Glomerular endothelial cell (primary cell): Measurements from ENCODE around the gene ATP11A. TPM values are rescaled to one million over a fixed set of nuclear protein-coding genes. Genes with fewer than 3 reads are reported as not detected.

Experiments
- DNase-seq: peaks from one replicate; pipeline ENCODE4 v3.0.0-alpha.2; 2011; ENCODE audit warnings: low read depth, low spot score; ENCODE audit errors: extremely low read depth
- total RNA-seq: library from RNA; depleted of rRNA; stranded (reverse); fragments of >200 nt; gene quantifications from 2 replicates; pipeline ENCODE4 v1.2.3, GENCODE V29; 2015

The ATP11A gene
- total RNA-seq, 1 donor from 2014 or later: 62.1 TPM

DNA sequence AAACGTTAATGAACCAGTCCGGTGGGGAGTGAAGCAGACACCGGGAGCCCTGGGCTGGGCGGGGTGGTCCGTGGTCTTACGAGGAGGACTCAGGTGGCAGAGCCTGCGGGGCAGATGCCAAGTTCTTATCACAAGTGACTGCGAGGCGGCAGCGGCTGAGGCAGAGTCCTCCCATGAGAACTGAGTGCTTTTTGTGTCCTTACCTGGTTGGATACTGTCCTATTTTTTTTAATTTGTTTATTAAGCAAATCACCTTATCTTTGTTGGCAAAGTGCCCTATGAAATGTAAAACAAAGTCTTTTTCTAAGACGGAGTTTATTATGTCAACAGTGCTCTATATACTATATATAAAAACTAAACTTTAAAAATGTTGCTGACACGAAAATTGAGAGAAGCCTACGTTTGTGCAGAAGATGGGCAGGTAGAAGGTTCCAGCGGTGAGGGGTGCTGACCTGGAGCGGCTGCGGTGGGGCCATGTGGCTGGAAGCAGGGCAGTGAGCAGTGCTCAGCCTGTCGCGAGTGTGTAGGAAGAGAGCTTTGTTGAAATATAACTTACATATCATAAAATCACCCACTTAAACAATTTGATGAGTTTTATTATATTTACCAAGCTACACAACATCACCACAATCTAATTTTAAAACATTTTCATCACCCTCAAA is 82.2 kb downstream of the ATP11A start:
- no peak for DNase-seq

GRCh38 chr13:112772539-112772909 is 82.7 kb downstream of the ATP11A start:
- DNase-seq: no peak

DNA sequence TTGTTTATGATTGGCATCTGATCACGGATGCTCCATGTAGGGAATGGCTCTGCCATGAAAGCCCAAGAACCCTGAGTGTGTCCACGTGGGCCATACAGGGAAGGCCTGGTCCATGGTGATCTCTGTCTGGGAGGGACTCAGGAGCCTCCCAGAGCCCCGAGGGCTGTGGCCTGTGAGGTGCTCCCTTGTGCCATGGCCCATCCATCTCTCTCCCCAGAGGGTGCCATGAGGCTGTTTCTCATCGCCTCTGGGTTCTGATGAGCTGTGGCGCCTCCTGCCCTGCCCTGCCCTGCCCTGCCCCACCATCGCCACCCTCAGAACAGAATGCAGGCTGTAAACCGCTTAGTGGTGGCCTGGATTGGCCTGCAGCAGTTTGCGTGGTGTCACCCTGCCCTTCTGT is 83.1 kb downstream of the ATP11A start:
- no peak for DNase-seq

DNA sequence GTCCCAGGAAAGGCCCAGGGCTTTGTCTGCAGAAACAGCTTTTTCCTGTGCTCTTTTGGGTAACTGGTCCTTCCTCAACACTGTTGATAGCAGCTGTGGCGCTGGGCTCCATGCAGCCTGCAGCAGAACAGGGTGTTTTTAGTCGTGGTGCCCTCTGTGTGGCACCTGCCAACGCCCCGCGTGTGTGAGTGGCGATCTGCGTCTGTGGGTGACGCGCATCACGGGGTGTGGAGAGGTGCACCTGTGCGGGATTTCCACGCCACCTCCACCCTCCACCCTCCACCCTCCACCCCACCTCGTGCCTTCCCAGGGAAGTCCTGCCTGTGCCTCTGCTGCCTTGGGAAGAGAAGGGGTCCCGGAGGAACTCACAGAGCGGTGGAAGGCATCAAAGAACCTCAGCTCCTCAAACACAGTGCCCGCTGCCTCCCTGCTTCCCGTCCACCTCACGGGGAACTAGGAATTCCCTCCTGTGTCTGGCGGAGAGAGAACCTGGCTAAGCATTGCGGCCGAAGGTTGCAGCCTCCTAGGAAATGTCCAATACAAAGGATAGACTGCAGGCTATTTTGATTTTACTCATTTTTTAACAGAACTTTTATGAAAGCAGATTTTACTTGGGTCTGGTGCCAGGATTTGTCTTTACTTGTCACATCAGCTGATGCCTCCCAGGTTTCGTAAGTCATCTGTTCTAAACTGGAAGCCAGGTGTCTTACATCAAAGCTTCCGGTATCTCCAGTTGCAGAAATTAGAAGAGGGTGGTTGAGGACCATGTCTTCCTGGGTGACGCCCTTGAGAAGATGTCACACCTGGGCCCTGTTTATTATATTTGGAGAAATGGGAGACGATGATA is 84.0 kb downstream of the ATP11A start:
- DNase-seq: no peak

DNA sequence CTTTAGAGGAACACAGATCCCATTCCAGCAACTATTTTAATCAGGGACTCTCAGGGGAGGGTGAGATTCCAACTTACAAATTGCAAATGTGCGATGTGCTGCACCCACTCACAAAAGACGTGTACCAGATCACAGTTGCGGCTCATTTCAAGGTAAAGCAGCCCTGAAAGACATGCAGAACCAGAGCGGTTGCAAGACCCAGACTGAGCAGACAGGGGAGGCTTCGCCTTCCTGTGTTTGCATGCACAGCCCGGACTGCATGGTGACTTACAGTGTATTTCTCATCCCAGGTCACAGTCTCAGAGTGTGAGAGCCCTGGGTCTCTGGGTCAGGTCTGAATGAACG is 84.6 kb downstream of the ATP11A start:
- DNase-seq: no peak

DNA sequence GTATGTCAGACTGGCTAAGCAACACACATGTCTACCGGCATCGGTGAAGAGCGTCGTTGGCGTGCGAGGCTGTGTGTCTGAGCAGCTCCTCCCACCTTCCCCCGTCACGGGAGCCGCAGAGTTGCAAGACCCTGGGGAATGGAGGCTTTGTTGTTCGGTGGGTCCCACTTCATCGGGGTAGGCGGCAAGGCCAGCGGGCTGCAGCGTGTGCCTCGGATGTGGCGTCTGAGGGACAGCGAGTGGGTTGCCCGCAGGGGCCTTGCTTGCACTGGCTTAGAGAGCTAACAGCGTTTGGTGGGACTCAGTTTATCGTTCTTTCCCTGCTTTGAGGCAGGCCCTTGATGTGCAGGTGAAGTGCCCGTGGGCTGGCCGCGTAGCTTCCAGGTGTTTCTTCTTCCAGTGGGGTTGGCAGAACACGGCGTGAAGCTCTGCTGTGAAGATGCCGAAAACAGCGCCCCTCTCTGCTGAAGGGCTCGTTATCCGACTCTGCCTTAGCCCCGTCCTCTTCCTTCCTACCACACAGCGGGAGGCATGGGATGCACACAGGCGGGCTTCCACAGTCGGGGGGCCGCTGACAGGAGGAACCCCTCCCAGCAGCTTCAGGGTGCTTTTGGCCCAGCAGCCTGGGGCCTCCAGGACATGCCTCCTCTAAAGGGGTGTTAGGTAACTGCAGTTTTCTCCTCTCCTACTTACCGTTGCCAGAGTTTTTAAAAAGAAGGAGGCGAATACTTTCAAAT is 85.2 kb downstream of the ATP11A start:
- no peak for DNase-seq

- no peak for DNase-seq
These were observed 86.0 kb downstream of the ATP11A start for GRCh38 chr13:112775791-112776279.

GRCh38 chr13:112776354-112776753 is 86.5 kb downstream of the ATP11A start:
- no peak for DNase-seq

DNA sequence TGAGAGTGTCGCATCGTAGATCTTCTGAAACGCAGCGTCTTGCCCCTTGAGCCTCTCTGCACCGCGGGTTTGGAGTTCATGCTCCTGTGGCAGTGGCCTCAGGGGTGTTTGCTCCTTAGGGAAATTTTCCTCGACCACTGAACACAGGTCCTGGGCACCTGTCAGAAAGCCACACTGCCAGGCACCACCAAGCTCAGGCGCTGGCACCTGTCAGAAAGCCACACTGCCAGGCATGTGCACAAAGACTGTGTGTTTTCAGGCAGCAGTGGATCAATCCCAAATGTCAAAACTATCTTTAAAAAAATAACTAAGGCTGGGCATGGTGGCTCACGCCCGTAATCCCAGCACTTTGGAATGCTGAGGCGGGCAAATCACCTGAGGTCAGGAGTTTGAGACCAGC is 87.1 kb downstream of the ATP11A start:
- DNase-seq: no peak

GRCh38 chr13:112777637-112778406 is 88.0 kb downstream of the ATP11A start:
- DNase-seq: no peak

DNA sequence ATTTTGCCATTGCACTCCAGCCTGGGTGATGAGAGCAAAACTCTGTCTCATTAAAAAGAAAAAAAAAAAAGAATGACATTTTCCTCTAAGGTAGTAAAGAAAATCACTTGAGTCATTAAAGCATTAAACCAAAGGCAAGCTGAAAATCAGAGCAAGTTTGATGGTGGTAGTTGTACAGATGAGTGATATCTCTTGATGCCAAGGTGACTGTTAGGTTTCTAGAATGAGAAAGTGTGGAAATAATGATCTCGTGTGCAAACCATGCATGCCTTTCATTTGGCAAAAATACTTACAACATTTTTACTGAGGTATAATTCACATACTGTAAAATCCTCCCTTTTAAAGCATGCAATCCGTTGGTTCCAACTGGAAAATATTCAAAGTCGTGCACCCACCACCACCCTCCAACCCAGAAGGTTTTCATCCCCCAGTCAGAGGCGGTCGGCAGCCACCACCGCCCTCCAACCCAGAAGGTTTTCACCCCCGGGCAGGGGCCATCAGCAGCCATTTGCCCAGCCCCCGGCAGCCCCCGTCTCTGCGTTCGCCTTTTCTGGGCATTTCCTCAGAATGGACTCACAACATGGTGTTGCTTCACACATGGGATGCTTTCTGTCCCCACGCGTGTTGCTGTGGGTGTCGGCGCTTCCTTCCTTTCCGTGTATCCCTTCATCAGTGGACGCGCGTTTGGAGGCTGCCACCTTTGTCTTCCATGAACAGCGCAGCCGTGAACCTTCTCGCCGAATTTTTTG is 90.2 kb downstream of the ATP11A start:
- DNase-seq: no peak

GRCh38 chr13:112781287-112781686 is 91.4 kb downstream of the ATP11A start:
- DNase-seq: no peak

- DNase-seq: no peak
These were observed 92.1 kb downstream of the ATP11A start for GRCh38 chr13:112781881-112782361.

- DNase-seq: no peak
These were observed 92.7 kb downstream of the ATP11A start for GRCh38 chr13:112782429-112783010.

GRCh38 chr13:112783135-112783977 is 93.5 kb downstream of the ATP11A start:
- no peak for DNase-seq

- no peak for DNase-seq
These were observed 94.1 kb downstream of the ATP11A start for GRCh38 chr13:112783978-112784371.

- DNase-seq: no peak
These were observed 95.1 kb downstream of the ATP11A start for GRCh38 chr13:112784811-112785482.

- DNase-seq: no peak
These were observed 95.6 kb downstream of the ATP11A start for GRCh38 chr13:112785483-112785856.
